Jurkat, Clone E6-1 (cell line): Measurements from ENCODE around the gene CBX8.

Experiments
- DNase-seq: peaks from one replicate; pipeline ENCODE4 v3.0.0-alpha.2; 2011; ENCODE audit warnings: low read depth, low spot score
- H3K4me3 ChIP-seq: 2 replicates; pipeline ENCODE4 v1.5.1; 2011; ENCODE audit warnings: mild to moderate bottlenecking, low read length, control low read depth, moderate library complexity

CBX8 gene

GRCh38 chr17:79746889-79747507 lies 49.9 kb downstream of the CBX8 start:
- H3K4me3 ChIP-seq = no peak overlapping the region
- DNase-seq = no peak

- no peak for DNase-seq
- H3K4me3 ChIP-seq = peak overlapping the region; percentile 22
These were observed 51.2 kb downstream of the CBX8 start for GRCh38 chr17:79745641-79746105.

GRCh38 chr17:79743614-79744013 lies 53.3 kb downstream of the CBX8 start:
- no peak overlapping the region for H3K4me3 ChIP-seq
- DNase-seq = no peak

GRCh38 chr17:79742951-79743476 lies 53.9 kb downstream of the CBX8 start:
- DNase-seq = no peak
- no peak overlapping the region for H3K4me3 ChIP-seq

GRCh38 chr17:79742589-79742918 lies 54.3 kb downstream of the CBX8 start:
- DNase-seq = no peak
- no peak overlapping the region for H3K4me3 ChIP-seq
